DOHH2 (cell line): ENCODE measurements around the gene UBASH3A.

Experiments
- H3F3A ChIP-seq: fragments of 200-600 bp; sonication (generic), shearing (Covaris generic); 2 replicates; pipeline ENCODE4 v1.6.0; 2016; ENCODE audit warnings: antibody characterized with exemption, mild to moderate bottlenecking; ENCODE audit not compliant: control insufficient read depth, insufficient read depth
- H3K27ac ChIP-seq: fragments of 200-600 bp; sonication (generic); 2 replicates; pipeline ENCODE4 v1.5.1; 2014; ENCODE audit warnings: low read depth, mild to moderate bottlenecking, low read length, moderate library complexity
- H3K27me3 ChIP-seq: fragments of 200-600 bp; sonication (generic); 2 replicates; pipeline ENCODE4 v1.6.1; 2014; ENCODE audit warnings: mild to moderate bottlenecking, low read length, mixed read lengths; ENCODE audit not compliant: control insufficient read depth
- H3K36me3 ChIP-seq: fragments of 200-600 bp; sonication (generic); 2 replicates; pipeline ENCODE4 v1.6.1; 2014; ENCODE audit warnings: mild to moderate bottlenecking, low read length, moderate library complexity, mixed read lengths; ENCODE audit not compliant: control insufficient read depth
- H3K4me1 ChIP-seq: fragments of 200-600 bp; sonication (generic); 2 replicates; pipeline ENCODE4 v1.6.1; 2014; ENCODE audit warnings: mild to moderate bottlenecking, low read length, mixed read lengths; ENCODE audit not compliant: control insufficient read depth
- H3K4me2 ChIP-seq: fragments of 200-600 bp; sonication (generic); 2 replicates; pipeline ENCODE4 v1.6.0; 2014; ENCODE audit warnings: mild to moderate bottlenecking, low read length, moderate library complexity
- H3K4me3 ChIP-seq: fragments of 200-600 bp; sonication (generic); 2 replicates; pipeline ENCODE4 v1.5.1; 2014; ENCODE audit warnings: mild to moderate bottlenecking, low read length, mixed read lengths
- H3K79me2 ChIP-seq: fragments of 200-600 bp; sonication (generic); 2 replicates; pipeline ENCODE4 v1.6.1; 2014; ENCODE audit warnings: mild to moderate bottlenecking, low read length, mixed read lengths; ENCODE audit not compliant: control insufficient read depth
- H3K9me2 ChIP-seq: fragments of 200-600 bp; sonication (generic); replicated peaks from 2 replicates; pipeline ENCODE4 v1.6.1; 2014; ENCODE audit warnings: mild to moderate bottlenecking, low read length, mixed read lengths; ENCODE audit not compliant: control insufficient read depth
- H3K9me3 ChIP-seq: fragments of 200-600 bp; sonication (generic); 2 replicates; pipeline ENCODE4 v1.6.1; 2014; ENCODE audit warnings: antibody characterized with exemption, low read length, mixed read lengths; ENCODE audit not compliant: control insufficient read depth, insufficient read depth
- H4K20me1 ChIP-seq: fragments of 200-600 bp; sonication (generic); 2 replicates; pipeline ENCODE4 v1.6.0; 2014; ENCODE audit warnings: low read depth, mild to moderate bottlenecking, antibody characterized with exemption, low read length, moderate library complexity; ENCODE audit not compliant: control insufficient read depth, insufficient read depth
- EZH2phosphoT487 ChIP-seq: fragments of 200-600 bp; sonication (generic); IDR thresholded peaks from 2 replicates; pipeline ENCODE4 v1.6.1; 2017; ENCODE audit warnings: borderline replicate concordance, mild to moderate bottlenecking, antibody characterized with exemption, low read length, moderate library complexity, mixed read lengths
- TF ChIP-seq, protein P1 (sequence below): fragments of 200-600 bp; sonication (generic); IDR thresholded peaks from one replicate; pipeline ENCODE4 v1.5.1; 2014; ENCODE audit warnings: antibody characterized with exemption, mild to moderate bottlenecking, low read depth, low read length; ENCODE audit not compliant: poor library complexity, severe bottlenecking

UBASH3A gene

DNA sequence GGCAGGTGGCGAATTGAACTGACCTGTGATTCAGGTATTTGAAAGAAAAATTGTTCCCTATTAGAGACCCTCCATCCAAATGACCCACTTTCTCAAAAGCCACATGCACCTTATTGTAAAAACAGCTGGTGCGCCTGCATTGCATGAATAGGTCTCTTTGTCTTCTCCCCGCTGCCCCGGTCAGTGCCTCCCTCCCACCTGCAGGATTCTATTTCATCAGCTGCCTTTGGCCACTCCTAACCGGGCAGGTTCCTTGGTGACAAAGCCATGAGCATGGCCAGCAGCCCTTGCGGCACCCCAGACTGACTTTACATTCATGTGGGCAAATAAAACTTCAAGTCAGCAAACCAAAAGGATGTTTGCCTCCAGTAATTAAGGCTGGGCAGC is 14.3 kb upstream of the UBASH3A start:
- TF ChIP-seq, protein P1, sequence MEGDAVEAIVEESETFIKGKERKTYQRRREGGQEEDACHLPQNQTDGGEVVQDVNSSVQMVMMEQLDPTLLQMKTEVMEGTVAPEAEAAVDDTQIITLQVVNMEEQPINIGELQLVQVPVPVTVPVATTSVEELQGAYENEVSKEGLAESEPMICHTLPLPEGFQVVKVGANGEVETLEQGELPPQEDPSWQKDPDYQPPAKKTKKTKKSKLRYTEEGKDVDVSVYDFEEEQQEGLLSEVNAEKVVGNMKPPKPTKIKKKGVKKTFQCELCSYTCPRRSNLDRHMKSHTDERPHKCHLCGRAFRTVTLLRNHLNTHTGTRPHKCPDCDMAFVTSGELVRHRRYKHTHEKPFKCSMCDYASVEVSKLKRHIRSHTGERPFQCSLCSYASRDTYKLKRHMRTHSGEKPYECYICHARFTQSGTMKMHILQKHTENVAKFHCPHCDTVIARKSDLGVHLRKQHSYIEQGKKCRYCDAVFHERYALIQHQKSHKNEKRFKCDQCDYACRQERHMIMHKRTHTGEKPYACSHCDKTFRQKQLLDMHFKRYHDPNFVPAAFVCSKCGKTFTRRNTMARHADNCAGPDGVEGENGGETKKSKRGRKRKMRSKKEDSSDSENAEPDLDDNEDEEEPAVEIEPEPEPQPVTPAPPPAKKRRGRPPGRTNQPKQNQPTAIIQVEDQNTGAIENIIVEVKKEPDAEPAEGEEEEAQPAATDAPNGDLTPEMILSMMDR: no peak
- TF ChIP-seq EZH2phosphoT487: no peak
- no peak overlapping the region for H3K4me2 ChIP-seq
- no peak overlapping the region for H3K4me3 ChIP-seq
- no peak overlapping the region for H3K27ac ChIP-seq
- peaks cover 24% of the 10 kb centered on the region for H3K4me1 ChIP-seq
- peaks cover 48% of the 10 kb centered on the region for H3K27me3 ChIP-seq
- H3K79me2 ChIP-seq: no peaks in the 10 kb centered on the region
- H3F3A ChIP-seq: no peaks in the 10 kb centered on the region
- no peaks in the 10 kb centered on the region for H3K36me3 ChIP-seq
- H3K9me3 ChIP-seq: no peaks in the 10 kb centered on the region
- H4K20me1 ChIP-seq: no peaks in the 10 kb centered on the region
- H3K9me2 ChIP-seq: no peaks in the 10 kb centered on the region

DNA sequence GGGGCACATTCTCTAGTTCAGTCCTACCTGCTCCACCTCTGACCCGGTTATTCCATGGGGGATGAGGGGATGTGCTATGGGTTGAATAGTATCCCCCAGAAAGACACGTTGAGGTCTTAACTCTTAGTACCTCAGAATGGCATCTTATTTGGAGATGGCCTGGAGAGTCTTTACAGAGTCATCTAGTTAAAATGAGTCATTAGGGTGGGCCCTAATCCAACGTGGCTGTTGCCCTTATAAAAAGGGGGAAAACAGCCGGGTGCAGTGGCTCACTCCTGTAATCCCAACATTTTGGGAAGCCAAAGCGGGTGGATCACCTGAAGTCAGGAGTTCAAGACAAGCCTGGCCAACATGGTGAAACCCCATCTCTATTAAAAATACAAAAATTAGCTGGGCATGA is 13.5 kb upstream of the UBASH3A start:
- Histone ChIP-seq H3K79me2 (no peaks in the 10 kb centered on the region), H3K4me3 (no peak overlapping the region), H3K9me2 (no peaks in the 10 kb centered on the region), H3K4me2 (no peak overlapping the region), H3K4me1 (peaks cover 16% of the 10 kb centered on the region), H3K27ac (no peak overlapping the region), H3K36me3 (no peaks in the 10 kb centered on the region), H3F3A (no peaks in the 10 kb centered on the region), H3K9me3 (no peaks in the 10 kb centered on the region), H4K20me1 (no peaks in the 10 kb centered on the region), H3K27me3 (peaks cover 55% of the 10 kb centered on the region)
- TF ChIP-seq, protein P1: no peak
- TF ChIP-seq EZH2phosphoT487: no peak

DNA sequence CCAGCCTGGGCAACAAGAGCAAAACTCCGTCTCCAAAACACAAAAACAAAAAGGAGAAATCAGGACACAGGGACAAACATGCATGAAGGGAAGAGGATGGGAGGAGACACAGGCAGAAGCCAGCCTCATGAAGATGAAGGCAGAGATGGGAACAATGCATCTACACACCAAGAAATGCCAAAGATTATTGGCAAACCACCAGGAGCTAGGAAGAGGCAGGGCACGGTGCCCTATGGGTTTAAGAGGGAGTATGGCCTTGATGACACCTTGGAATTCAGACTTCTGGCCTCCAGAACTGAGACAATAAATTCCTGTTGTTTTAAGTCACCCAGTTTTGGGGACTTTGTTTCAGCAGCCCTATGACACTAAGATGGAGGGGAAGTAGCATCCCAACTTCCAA is 13.0 kb upstream of the UBASH3A start:
- Histone ChIP-seq H4K20me1 (no peaks in the 10 kb centered on the region), H3F3A (no peaks in the 10 kb centered on the region), H3K4me3 (no peak overlapping the region), H3K4me2 (no peak overlapping the region), H3K4me1 (peaks cover 14% of the 10 kb centered on the region), H3K9me3 (no peaks in the 10 kb centered on the region), H3K27me3 (peaks cover 60% of the 10 kb centered on the region), H3K9me2 (no peaks in the 10 kb centered on the region), H3K27ac (no peak overlapping the region), H3K79me2 (no peaks in the 10 kb centered on the region), H3K36me3 (no peaks in the 10 kb centered on the region)
- TF ChIP-seq EZH2phosphoT487: no peak
- TF ChIP-seq, protein P1: no peak

DNA sequence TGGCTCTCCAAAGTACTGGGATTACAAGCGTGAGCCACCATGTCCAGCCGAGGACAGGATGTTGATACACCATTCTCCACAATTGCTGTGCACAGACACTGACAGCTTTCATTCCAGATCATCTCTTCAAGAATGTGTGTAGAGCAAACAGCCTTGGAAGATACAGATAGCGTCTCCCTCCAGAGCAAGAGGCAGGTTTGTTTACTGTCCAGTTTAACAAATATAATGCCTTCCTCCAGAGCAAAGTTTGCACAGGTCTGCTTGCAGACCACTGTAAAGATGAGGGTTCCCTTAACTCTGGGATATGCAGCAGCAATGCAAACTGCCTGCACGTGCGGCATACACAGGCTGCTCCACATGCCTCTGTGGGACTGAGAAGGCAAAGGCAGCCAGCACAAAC is 12.4 kb upstream of the UBASH3A start:
- TF ChIP-seq EZH2phosphoT487: no peak
- TF ChIP-seq, protein P1: no peak
- Histone ChIP-seq H3F3A (no peaks in the 10 kb centered on the region), H3K36me3 (no peaks in the 10 kb centered on the region), H3K4me1 (peaks cover 14% of the 10 kb centered on the region), H3K79me2 (no peaks in the 10 kb centered on the region), H3K4me3 (no peak overlapping the region), H3K27me3 (peaks cover 58% of the 10 kb centered on the region), H3K9me3 (no peaks in the 10 kb centered on the region), H3K9me2 (no peaks in the 10 kb centered on the region), H3K4me2 (no peak overlapping the region), H4K20me1 (no peaks in the 10 kb centered on the region), H3K27ac (no peak overlapping the region)
